ENCODE data around the gene HCFC1R1. TPM values are rescaled to one million over a fixed set of nuclear protein-coding genes. Genes with fewer than 3 reads are reported as not detected.

The HCFC1R1 gene
- polyA plus RNA-seq, 1 experiment: 51.6 TPM

GRCh38 chr16:3045758-3046640 is 22.3 kb upstream of the HCFC1R1 start, which contains the start of gene MMP25:
MMP25 (plus strand) TSS chr16:3046561; CDS start chr16:3046918, 357 bp downstream.
- Histone ChIP-seq H3K27ac (ENCODE audit: low read depth, low read length) (no peak within 1 kb of the TSS), H3K9me3 (ENCODE audit: control insufficient read depth, insufficient read depth, low read length) (no peaks in the 10 kb centered on the region; the same call in 1 of the 2 replicates), H3K27me3 (ENCODE audit: control insufficient read depth, insufficient read depth, low read length) (peaks cover 60% of the 10 kb centered on the region), H3K4me3 (ENCODE audit: low read depth, low read length) (peak within 1 kb of the TSS; percentile 50)
- POLR2A ChIA-PET: interaction anchor here (1.1 kb wide), 2 partner anchors 25 to 83 kb away, joined by 3 to 4 read pairs; no protein-coding TSS in a partner anchor
- TF ChIP-seq CTCF (IDR thresholded peaks at IDR 0.05; ENCODE audit: low read depth, low read length): no peak
- CTCF ChIA-PET: interaction anchor here (2.2 kb wide), 1 partner anchor 13 kb away, joined by 7 read pairs; no protein-coding TSS in a partner anchor
- no peak for DNase-seq (ENCODE audit: low read depth, low spot score)

- TF ChIP-seq CTCF (IDR thresholded peaks at IDR 0.05; ENCODE audit: low read depth, low read length): no peak
- ChIA-PET CTCF (interaction anchor here (1.0 to 2.2 kb wide), 2 partner anchors 13 to 15 kb away, joined by 7 to 8 read pairs; no protein-coding TSS in a partner anchor), POLR2A (no interaction called here)
- no peaks in the 10 kb centered on the region; the same call in 1 of the 2 replicates for H3K9me3 ChIP-seq (ENCODE audit: control insufficient read depth, insufficient read depth, low read length)
- no peak overlapping the region for H3K4me3 ChIP-seq (ENCODE audit: low read depth, low read length)
- H3K27me3 ChIP-seq (ENCODE audit: control insufficient read depth, insufficient read depth, low read length): peaks cover 55% of the 10 kb centered on the region
- no peak for DNase-seq (ENCODE audit: low read depth, low spot score)
- no peak overlapping the region for H3K27ac ChIP-seq (ENCODE audit: low read depth, low read length)
Measured at GRCh38 chr16:3044708-3045107, 21.0 kb upstream of the HCFC1R1 start.

GRCh38 chr16:3042376-3042775 is 18.6 kb upstream of the HCFC1R1 start:
- POLR2A ChIA-PET: no interaction called here

GRCh38 chr16:3038896-3039295 is 15.2 kb upstream of the HCFC1R1 start:
- H3K27ac ChIP-seq (ENCODE audit: low read depth, low read length): no peak overlapping the region
- no peak for DNase-seq (ENCODE audit: low read depth, low spot score)
- H3K4me3 ChIP-seq (ENCODE audit: low read depth, low read length): no peak overlapping the region
- CTCF ChIA-PET: interaction anchor here (1.1 to 1.5 kb wide), 2 partner anchors 8 to 11 kb away, joined by 3 to 6 read pairs; no protein-coding TSS in a partner anchor
- no peak for TF ChIP-seq CTCF (IDR thresholded peaks at IDR 0.05; ENCODE audit: low read depth, low read length)
- no peaks in the 10 kb centered on the region for H3K9me3 ChIP-seq (ENCODE audit: control insufficient read depth, insufficient read depth, low read length)
- POLR2A ChIA-PET: no interaction called here
- peaks cover 56% of the 10 kb centered on the region for H3K27me3 ChIP-seq (ENCODE audit: control insufficient read depth, insufficient read depth, low read length)

More at GRCh38 chr16:3042376-3042775, 18.6 kb upstream of the HCFC1R1 start:
- H3K27ac ChIP-seq (ENCODE audit: low read depth, low read length): no peak overlapping the region
- no peak for TF ChIP-seq CTCF (IDR thresholded peaks at IDR 0.05; ENCODE audit: low read depth, low read length)
- CTCF ChIA-PET: interaction anchor here (1.4 to 3.8 kb wide), 4 partner anchors 11 to 92 kb away, joined by 3 to 23 read pairs (median 8); partner anchors contain the start of gene ZNF213
- no peaks in the 10 kb centered on the region; the same call in 1 of the 2 replicates for H3K9me3 ChIP-seq (ENCODE audit: control insufficient read depth, insufficient read depth, low read length)
- no peak overlapping the region for H3K4me3 ChIP-seq (ENCODE audit: low read depth, low read length)
- no peak for DNase-seq (ENCODE audit: low read depth, low spot score)
- H3K27me3 ChIP-seq (ENCODE audit: control insufficient read depth, insufficient read depth, low read length): peaks cover 52% of the 10 kb centered on the region

- H3K27ac ChIP-seq (ENCODE audit: low read depth, low read length): no peak overlapping the region
- DNase-seq (ENCODE audit: low read depth, low spot score): no peak
- CTCF ChIA-PET: interaction anchor here (1.1 kb wide), 1 partner anchor 10 kb away, joined by 3 read pairs; no protein-coding TSS in a partner anchor
- peaks cover 62% of the 10 kb centered on the region for H3K27me3 ChIP-seq (ENCODE audit: control insufficient read depth, insufficient read depth, low read length)
- TF ChIP-seq CTCF (IDR thresholded peaks at IDR 0.05; ENCODE audit: low read depth, low read length): no peak
- no peak overlapping the region for H3K4me3 ChIP-seq (ENCODE audit: low read depth, low read length)
- no peaks in the 10 kb centered on the region for H3K9me3 ChIP-seq (ENCODE audit: control insufficient read depth, insufficient read depth, low read length)
- POLR2A ChIA-PET: no interaction called here
Measured at GRCh38 chr16:3038256-3038655, 14.5 kb upstream of the HCFC1R1 start.
